K562 (cell line): ENCODE measurements around the gene SANBR. TPM values are rescaled to one million over a fixed set of nuclear protein-coding genes. Genes with fewer than 3 reads are reported as not detected.
A peak's percentile ranks its signal among the peaks of the same experiment; 100 is the strongest.

Source experiments
- ARID1B ChIP-seq: fragments of 450-650 bp; IDR thresholded peaks from 2 replicates; pipeline ENCODE4 v1.6.1; 2016; ENCODE audit warnings: antibody characterized with exemption, mild to moderate bottlenecking, inconsistent platforms
- CBFB ChIP-seq: sonication (generic); formaldehyde crosslinking; IDR thresholded peaks from 2 replicates; pipeline ENCODE4 v1.4.0; 2020; ENCODE audit warnings: mild to moderate bottlenecking, missing genetic modification reagents
- CEBPG ChIP-seq, 3 experiments: fragments of 200-800 bp in 1 of 3; sonication (Bioruptor generic) in 1 of 3; sonication (generic) in 1 of 3; formaldehyde crosslinking in 1 of 3; IDR thresholded peaks in 2 of 3; conservative IDR thresholded peaks in 1 of 3; 2 replicates each; pipeline versions ENCODE4 v1.6.1 to v1.8.0; 2016 to 2022; ENCODE audit warnings: missing compliant biosample characterization in 2 of 3, missing genetic modification characterization in 2 of 3, mild to moderate bottlenecking in 1 of 3, missing genetic modification reagents in 1 of 3
- CREM ChIP-seq: IDR thresholded peaks from 2 replicates; pipeline ENCODE4 v1.6.1; 2014; ENCODE audit warnings: antibody characterized with exemption, low read depth
- CTBP1 ChIP-seq: fragments of 450-650 bp; IDR thresholded peaks from 2 replicates; pipeline ENCODE4 v1.6.1; 2016; ENCODE audit warnings: borderline replicate concordance
- DMBX1 ChIP-seq: fragments of 250-450 bp; sonication (Bioruptor Pico); IDR thresholded peaks from 2 replicates; pipeline ENCODE4 v1.8.0; 2022; ENCODE audit warnings: inconsistent platforms, mild to moderate bottlenecking, moderate library complexity, borderline replicate concordance
- EP300 ChIP-seq: IDR thresholded peaks from 2 replicates; pipeline ENCODE4 v1.6.1; 2012; ENCODE audit warnings: low read length, improper control_type of control experiment
- FOS ChIP-seq: IDR thresholded peaks from 3 replicates; pipeline ENCODE4 v1.6.1; 2011; ENCODE audit not compliant: insufficient read length; ENCODE audit errors: extremely low read depth
- HLTF ChIP-seq: fragments of 450-650 bp; IDR thresholded peaks from 2 replicates; pipeline ENCODE4 v1.6.1; 2016
- ILK ChIP-seq: fragments of 450-650 bp; IDR thresholded peaks from 2 replicates; pipeline ENCODE4 v1.6.1; 2016; ENCODE audit warnings: missing genetic modification characterization, low read depth, mild to moderate bottlenecking, missing compliant biosample characterization, moderate library complexity, borderline replicate concordance
- L3MBTL2 ChIP-seq: fragments of 450-650 bp; IDR thresholded peaks from 2 replicates; pipeline ENCODE4 v1.6.1; 2016; ENCODE audit warnings: mild to moderate bottlenecking, moderate library complexity
- MECOM ChIP-seq: fragments of 250-450 bp; sonication (Bioruptor Pico); IDR thresholded peaks from 2 replicates; pipeline ENCODE4 v1.8.0; 2022; ENCODE audit warnings: inconsistent platforms
- MEF2A ChIP-seq: IDR thresholded peaks from 2 replicates; pipeline ENCODE4 v1.6.1; 2011; ENCODE audit warnings: low read depth, mild to moderate bottlenecking, low read length, moderate library complexity; ENCODE audit not compliant: control insufficient read depth
- NCOR1 ChIP-seq: fragments of 450-650 bp; IDR thresholded peaks from 2 replicates; pipeline ENCODE4 v1.6.1; 2016; ENCODE audit warnings: mild to moderate bottlenecking, moderate library complexity
- PRMT5 ChIP-seq: sonication (generic); formaldehyde crosslinking; IDR thresholded peaks from 2 replicates; pipeline ENCODE4 v1.5.0; 2020; ENCODE audit warnings: missing genetic modification reagents
- PYGO2 ChIP-seq: fragments of 450-650 bp; IDR thresholded peaks from 2 replicates; pipeline ENCODE4 v1.6.1; 2016; ENCODE audit warnings: mild to moderate bottlenecking, missing genetic modification characterization, moderate library complexity, missing compliant biosample characterization
- RCOR1 ChIP-seq, 2 experiments: IDR thresholded peaks; 2 replicates each; pipeline ENCODE4 v1.6.1; 2012; ENCODE audit warnings: low read depth in 2 of 2, low read length in 2 of 2, borderline replicate concordance in 1 of 2, improper control_type of control experiment in 1 of 2
- SRSF3 ChIP-seq: fragments of 200-400 bp; formaldehyde crosslinking; IDR thresholded peaks from 2 replicates; pipeline ENCODE4 v1.6.1; 2016; ENCODE audit warnings: mild to moderate bottlenecking, low read length, moderate library complexity; ENCODE audit not compliant: insufficient read depth
- TBP ChIP-seq: optimal IDR thresholded peaks from 2 replicates; pipeline ENCODE3; 2011; ENCODE audit warnings: low read depth, low read length, improper control_type of control experiment
- TSC22D4 ChIP-seq: fragments of 450-650 bp; IDR thresholded peaks from 2 replicates; pipeline ENCODE4 v1.6.1; 2016; ENCODE audit warnings: missing genetic modification characterization, missing biosample characterization, control low read depth
- ZBTB7A ChIP-seq: IDR thresholded peaks from 2 replicates; pipeline ENCODE4 v1.6.1; 2011; ENCODE audit warnings: low read depth, mild to moderate bottlenecking, low read length, moderate library complexity, borderline replicate concordance; ENCODE audit not compliant: control insufficient read depth
- ZNF124 ChIP-seq: sonication (generic); formaldehyde crosslinking; IDR thresholded peaks from 2 replicates; pipeline ENCODE4 v1.8.1; 2022; ENCODE audit warnings: missing genetic modification reagents
- ZNF23 ChIP-seq: fragments of 250-450 bp; sonication (Bioruptor Pico); IDR thresholded peaks from 2 replicates; pipeline ENCODE4 v1.4.0; 2020; ENCODE audit warnings: mild to moderate bottlenecking
- ZNF77 ChIP-seq: fragments of 250-450 bp; sonication (Bioruptor Pico); IDR thresholded peaks from 2 replicates; pipeline ENCODE4 v1.5.0; 2020
- polyA plus RNA-seq, 8 experiments: library from polyadenylated mRNA; depleted of rRNA in 4 of 8; stranded (reverse) in 5 of 8; unstranded in 3 of 8; fragments of >200 nt; fragmentation: Nextera tagmentation in 2 of 8; fragmentation: Illumina TruSeq in 1 of 8; extraction: Ambion mirVana in 2 of 8; extraction: Trizol in 1 of 8; gene quantifications; 2 replicates each; pipeline versions ENCODE4 v1.2.1 to v1.2.3, GENCODE V29; 2011 to 2014; ENCODE audit warnings: inconsistent platforms in 1 of 8, missing spikeins in 1 of 8
- total RNA-seq, 7 experiments: library from RNA; depleted of rRNA in 6 of 7; stranded (reverse); fragments of >200 nt in 6 of 7; fragmentation: Illumina TruSeq in 2 of 7; extraction: Trizol in 2 of 7; gene quantifications; 2 replicates each; pipeline versions ENCODE4 v1.2.1 to v1.2.3, GENCODE V29; 2011 to 2021; ENCODE audit warnings: low replicate concordance in 1 of 7
- TF ChIP-seq, protein P1 (sequence below): fragments of 250-450 bp; sonication (Bioruptor Pico); IDR thresholded peaks from 2 replicates; pipeline ENCODE4 v1.4.0; 2020; ENCODE audit warnings: mild to moderate bottlenecking, moderate library complexity
- TF ChIP-seq, protein P2 (sequence below): fragments of 450-650 bp; IDR thresholded peaks from one replicate; pipeline ENCODE4 v1.6.1; 2018; ENCODE audit warnings: mild to moderate bottlenecking, moderate library complexity; ENCODE audit not compliant: partially characterized antibody

SANBR gene
- total and polyA plus RNA-seq, 9 of the 15 experiments (the other 6 are each of a cell fraction or from before 2014, with no cell fraction given) = 1.5 to 7.7 (median 6.2) TPM

DNA sequence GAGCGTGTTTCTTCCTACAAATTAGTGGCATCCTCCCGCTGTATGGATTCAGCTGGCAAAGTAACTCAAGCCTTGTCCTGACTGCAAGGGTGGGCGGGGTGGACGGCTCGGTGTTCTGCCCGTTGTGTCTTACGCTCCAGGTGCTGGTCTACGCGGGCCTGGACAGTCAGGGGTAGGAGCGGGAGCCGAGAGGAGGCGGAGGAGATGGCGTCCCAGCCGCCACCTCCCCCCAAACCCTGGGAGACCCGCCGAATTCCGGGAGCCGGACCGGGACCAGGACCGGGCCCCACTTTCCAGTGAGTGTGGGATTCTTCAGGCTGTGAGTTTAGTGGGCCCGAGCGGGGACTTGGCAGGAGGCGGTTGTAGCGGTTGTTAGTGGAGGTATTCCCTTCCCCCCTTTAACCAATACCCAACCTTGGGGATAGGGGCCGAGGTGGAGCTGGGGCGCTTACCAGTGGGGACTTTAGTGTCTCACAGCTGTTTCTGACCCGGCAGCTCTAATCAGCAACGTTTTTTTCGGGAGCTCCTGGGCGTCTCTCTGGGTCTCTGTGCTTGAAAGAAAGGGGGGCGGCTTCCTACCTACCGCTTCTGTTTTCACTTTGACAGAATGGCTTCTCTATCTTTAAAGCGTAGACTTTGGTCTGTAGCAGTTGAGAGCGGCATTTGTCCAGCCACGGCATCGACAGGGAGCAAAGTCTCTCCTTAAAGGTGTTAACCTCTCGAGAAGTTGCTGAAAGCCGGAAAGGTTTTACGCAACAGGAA, 47.9 kb upstream of the SANBR start, which contains the start of the genes PEX13 and PUS10 (continued):
- TF ChIP-seq CREM = peak; percentile 82
- TF ChIP-seq ILK (tag) = no peak
- peak; percentile 63 for TF ChIP-seq L3MBTL2
- TF ChIP-seq CBFB (CRISPR knock-in tag) = no peak
- no peak for TF ChIP-seq ARID1B
- no peak for TF ChIP-seq CTBP1
- TF ChIP-seq HLTF = peak; percentile 59; the same call in 1 of the 2 replicates
- no peak for TF ChIP-seq DMBX1 (CRISPR knock-in tag)
- no peak for TF ChIP-seq TSC22D4 (tag)
- TF ChIP-seq ZBTB7A = peak; percentile 66; the same call in 1 of the 2 replicates
- no peak for TF ChIP-seq MECOM (CRISPR knock-in tag)
- peak; percentile 60; the same call in 1 of the 2 replicates for TF ChIP-seq CEBPG (CRISPR knock-in tag; IDR thresholded peaks at IDR 0.05)
- peak; percentile 72 to 87 for TF ChIP-seq CEBPG (tag; conservative IDR thresholded peaks at IDR 0.05 in 1 of 2, IDR thresholded peaks at IDR 0.05 in 1 of 2)
- TF ChIP-seq MEF2A = no peak
- TF ChIP-seq NCOR1 = peak; percentile 2; the same call in 1 of the 2 replicates
- TF ChIP-seq ZNF124 (CRISPR knock-in tag) = no peak
- TF ChIP-seq, protein P1, sequence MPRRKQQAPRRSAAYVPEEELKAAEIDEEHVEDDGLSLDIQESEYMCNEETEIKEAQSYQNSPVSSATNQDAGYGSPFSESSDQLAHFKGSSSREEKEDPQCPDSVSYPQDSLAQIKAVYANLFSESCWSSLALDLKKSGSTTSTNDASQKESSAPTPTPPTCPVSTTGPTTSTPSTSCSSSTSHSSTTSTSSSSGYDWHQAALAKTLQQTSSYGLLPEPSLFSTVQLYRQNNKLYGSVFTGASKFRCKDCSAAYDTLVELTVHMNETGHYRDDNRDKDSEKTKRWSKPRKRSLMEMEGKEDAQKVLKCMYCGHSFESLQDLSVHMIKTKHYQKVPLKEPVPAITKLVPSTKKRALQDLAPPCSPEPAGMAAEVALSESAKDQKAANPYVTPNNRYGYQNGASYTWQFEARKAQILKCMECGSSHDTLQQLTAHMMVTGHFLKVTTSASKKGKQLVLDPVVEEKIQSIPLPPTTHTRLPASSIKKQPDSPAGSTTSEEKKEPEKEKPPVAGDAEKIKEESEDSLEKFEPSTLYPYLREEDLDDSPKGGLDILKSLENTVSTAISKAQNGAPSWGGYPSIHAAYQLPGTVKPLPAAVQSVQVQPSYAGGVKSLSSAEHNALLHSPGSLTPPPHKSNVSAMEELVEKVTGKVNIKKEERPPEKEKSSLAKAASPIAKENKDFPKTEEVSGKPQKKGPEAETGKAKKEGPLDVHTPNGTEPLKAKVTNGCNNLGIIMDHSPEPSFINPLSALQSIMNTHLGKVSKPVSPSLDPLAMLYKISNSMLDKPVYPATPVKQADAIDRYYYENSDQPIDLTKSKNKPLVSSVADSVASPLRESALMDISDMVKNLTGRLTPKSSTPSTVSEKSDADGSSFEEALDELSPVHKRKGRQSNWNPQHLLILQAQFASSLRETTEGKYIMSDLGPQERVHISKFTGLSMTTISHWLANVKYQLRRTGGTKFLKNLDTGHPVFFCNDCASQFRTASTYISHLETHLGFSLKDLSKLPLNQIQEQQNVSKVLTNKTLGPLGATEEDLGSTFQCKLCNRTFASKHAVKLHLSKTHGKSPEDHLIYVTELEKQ (CRISPR knock-in tag) = no peak
- no peak for TF ChIP-seq ZNF77
- TF ChIP-seq EP300 = no peak
- no peak for TF ChIP-seq RCOR1 (IDR thresholded peaks at IDR 0.05; ENCODE audit: borderline replicate concordance in 1 of 2, low read depth in 2 of 2, low read length in 2 of 2)
- TF ChIP-seq ZNF23 (CRISPR knock-in tag) = no peak
- TF ChIP-seq SRSF3 = no peak
- no peak for TF ChIP-seq FOS
- no peak for TF ChIP-seq PRMT5
- TF ChIP-seq, protein P2, sequence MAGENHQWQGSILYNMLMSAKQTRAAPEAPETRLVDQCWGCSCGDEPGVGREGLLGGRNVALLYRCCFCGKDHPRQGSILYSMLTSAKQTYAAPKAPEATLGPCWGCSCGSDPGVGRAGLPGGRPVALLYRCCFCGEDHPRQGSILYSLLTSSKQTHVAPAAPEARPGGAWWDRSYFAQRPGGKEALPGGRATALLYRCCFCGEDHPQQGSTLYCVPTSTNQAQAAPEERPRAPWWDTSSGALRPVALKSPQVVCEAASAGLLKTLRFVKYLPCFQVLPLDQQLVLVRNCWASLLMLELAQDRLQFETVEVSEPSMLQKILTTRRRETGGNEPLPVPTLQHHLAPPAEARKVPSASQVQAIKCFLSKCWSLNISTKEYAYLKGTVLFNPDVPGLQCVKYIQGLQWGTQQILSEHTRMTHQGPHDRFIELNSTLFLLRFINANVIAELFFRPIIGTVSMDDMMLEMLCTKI = no peak
- no peak for TF ChIP-seq PYGO2
- TF ChIP-seq TBP = peak; percentile 45
